GM19099 (cell line): ENCODE data around the gene OR6Q1.

Experiments used
- POLR2A ChIP-seq: IDR thresholded peaks from 3 replicates; pipeline ENCODE4 v1.6.1; 2011; ENCODE audit warnings: low read depth; ENCODE audit not compliant: insufficient read length; ENCODE audit errors: extremely low read depth

Gene OR6Q1

GRCh38 chr11:58030653-58031052 lies at the start of gene OR6Q1:
OR6Q1 (plus strand) TSS chr11:58030953; CDS start chr11:58030953, 0 bp downstream.
- no peak for TF ChIP-seq POLR2A

GRCh38 chr11:57981536-57981935 lies 49.2 kb upstream of the OR6Q1 start:
- no peak for TF ChIP-seq POLR2A

DNA sequence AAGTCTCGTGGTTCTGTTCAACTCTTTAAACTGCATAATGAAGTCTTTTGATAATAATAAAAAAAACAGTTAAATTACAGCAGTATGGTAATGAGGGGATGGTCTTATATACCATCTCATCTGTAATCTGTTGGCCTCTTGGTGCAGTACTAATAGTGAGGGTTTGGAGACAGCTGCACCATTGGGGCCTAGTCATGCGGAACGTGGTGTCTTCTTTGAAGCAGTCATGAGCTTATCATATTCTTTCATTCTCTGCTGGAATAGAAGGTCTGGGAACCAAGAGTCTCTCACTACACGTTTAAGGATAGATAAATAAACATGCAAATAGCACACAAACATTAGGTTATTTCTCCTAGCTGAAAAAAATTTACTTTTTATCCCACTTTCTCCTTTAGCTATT lies 48.0 kb upstream of the OR6Q1 start:
- TF ChIP-seq POLR2A, result no peak

DNA sequence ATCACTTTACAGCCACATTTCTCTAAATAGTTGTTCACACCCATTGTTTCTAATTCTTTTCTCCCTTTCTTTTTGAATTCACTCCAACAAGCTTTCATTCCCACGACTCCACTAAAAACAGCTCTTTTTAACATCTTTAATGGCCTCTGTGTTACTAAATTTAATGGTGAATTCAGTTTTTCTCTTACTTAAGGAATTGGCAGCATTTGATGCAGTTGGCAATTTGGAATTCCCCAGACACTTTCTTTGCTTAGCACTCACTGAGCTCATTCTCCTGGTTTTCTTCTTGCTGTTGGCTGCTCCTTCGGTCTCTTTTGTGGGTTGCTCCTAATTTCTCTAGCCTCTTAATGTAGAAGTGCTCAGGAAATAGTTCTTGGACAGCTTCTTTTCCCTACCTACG lies 47.6 kb upstream of the OR6Q1 start:
- TF ChIP-seq POLR2A, result no peak

GRCh38 chr11:58000699-58001098 lies 30.1 kb upstream of the OR6Q1 start:
- TF ChIP-seq POLR2A, result no peak

- no peak for TF ChIP-seq POLR2A
Observed at GRCh38 chr11:58003036-58003435, 27.7 kb upstream of the OR6Q1 start.

DNA sequence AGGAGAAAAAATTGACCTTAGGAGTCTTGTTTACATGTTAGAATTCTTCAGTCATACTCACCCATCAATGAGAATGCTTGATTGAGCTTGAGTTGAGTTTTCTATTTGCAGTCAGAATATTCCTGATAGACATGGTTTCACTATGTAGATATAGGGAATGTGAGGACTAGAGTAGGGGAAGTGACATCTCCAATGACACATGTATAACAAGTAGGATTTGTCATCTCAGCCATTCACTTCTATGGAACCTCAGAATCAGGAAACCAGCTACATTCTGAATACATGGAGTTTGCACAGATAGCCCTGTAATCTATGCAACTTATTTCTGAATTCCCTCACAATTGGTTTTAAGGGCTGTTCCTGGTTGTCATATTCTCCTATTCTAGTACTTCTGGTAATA lies 27.2 kb upstream of the OR6Q1 start:
- no peak for TF ChIP-seq POLR2A

- TF ChIP-seq POLR2A, result no peak
Observed at GRCh38 chr11:58004664-58005063, 26.1 kb upstream of the OR6Q1 start.

DNA sequence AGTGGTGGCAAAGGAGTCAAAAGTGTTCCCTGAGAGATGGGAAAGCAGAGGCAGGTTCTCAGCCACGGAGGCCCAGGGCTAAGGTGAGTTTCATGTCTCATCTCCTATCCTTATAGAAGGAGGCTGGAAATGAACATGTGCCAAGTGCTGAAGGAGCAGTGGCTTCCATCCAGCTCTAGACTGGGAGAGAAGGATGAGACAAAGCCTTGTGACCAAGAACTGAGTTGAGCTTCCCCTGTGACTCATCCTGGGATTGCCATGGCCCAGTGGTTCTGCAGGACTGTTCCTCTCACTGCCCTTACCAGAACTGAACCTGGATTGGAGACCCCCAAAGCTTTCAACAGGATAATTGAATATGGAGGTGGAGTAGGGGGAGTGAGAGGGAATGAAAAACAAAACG lies 23.8 kb upstream of the OR6Q1 start:
- TF ChIP-seq POLR2A, result no peak

- TF ChIP-seq POLR2A, result no peak
Observed at GRCh38 chr11:58011771-58012170, 19.0 kb upstream of the OR6Q1 start.

DNA sequence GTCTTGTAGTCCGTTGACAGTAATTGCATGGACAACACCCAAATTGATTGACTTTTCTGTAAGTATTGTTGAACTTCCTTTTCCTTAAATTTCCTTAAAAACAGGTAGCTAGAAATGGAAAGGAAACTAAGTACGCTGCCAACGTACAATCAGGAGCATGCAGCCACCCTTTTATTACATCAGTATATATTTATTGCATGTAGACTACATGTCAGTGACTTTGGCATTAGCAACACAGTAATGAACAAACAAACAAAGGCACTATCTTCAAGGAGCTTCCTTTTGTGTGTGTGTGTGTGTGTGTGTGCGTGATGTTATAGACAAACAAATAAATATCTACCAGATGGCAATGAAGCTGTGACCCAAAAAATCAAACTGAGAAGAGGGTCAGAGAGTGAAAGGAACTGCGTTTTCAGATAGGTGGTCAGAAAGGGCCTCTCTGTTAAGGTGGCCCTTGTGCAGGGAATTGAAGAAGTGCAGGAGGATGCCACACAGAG lies 7.3 kb upstream of the OR6Q1 start, which contains the start of gene OR9Q1:
Gene OR9Q1 (plus strand): TSS at position 447 of the 497 bp plus-strand sequence. CDS start 155,564 bp downstream, outside the sequence.
- no peak for TF ChIP-seq POLR2A

DNA sequence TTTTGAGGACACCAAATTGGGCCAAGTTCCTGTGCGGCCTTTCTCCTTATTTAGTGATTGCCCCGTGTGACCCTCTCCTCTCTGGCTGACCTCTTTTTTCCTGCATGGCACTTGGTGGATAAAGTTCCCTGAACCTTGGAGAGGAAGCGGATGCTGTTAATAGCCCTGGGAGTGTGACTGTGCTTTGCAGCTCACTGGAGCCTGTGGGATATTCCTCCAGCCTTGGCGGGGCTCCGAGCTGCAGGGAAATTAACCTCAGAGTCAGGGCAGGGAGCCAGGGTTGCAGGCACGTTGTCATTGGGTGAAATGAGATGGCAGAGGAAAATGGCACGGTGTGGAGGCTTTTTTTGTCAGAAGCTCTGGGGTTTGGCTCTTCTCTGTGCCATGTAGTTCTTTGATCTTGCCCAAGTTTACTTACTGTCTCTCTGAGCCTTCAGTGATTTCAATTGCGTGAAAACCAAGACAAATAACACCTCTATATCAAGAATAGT lies 6.1 kb upstream of the OR6Q1 start:
- TF ChIP-seq POLR2A, result no peak

- no peak for TF ChIP-seq POLR2A
Observed at GRCh38 chr11:58027341-58027740, 3.4 kb upstream of the OR6Q1 start.

DNA sequence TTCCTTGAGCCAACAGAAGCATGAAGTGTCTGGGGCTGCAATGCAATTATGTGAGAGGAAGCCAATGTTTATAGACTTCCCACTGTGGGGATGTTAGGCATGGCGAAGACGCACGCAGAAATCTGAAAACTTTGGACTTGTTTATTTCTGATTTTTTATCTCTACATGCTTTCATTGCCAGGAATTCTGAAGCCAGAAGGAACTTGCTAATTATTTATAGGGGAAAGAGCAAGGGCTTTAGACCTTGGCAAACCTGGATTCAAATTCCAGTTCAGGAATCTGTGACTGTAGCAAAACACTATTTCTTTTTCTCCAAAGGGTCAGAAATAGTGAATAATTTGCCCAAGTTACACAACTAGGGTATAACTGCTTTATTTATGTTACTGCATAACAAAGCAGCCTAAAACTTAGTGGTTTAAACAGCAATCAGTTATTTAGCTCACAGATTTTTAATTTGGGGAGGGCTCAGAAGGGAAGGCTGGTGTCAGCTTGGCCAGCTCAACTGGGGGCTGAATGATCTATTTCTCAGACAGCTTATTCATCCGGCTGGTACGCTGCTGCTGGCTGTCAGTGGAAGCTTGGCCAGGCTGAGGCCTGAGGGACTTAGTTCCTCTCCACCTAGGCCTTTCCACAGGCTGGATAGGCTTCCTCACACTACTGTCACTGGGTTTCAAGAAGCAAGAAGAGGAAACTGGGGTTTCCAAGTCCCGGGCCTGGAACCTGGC lies 1.9 kb upstream of the OR6Q1 start:
- no peak for TF ChIP-seq POLR2A

DNA sequence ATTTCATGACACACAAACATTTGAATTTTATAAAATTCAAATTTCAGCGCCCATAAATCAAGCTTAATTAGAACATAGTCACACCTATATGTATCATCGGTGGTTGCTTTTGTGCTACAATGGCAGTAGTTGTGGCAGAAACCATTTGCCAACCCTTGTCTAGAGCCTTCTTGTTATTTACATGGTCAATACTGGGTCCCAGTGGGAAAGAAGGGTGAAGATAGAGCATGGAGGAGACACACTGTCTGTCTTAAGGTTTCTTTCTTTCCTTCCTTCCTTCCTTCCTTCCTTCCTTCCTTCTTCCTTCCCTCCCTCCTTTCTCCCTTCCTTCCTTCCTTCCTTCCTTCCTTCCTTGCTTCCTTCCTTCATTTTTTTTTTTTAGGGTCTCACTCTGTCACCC lies 3.7 kb downstream of the OR6Q1 start:
- no peak for TF ChIP-seq POLR2A

DNA sequence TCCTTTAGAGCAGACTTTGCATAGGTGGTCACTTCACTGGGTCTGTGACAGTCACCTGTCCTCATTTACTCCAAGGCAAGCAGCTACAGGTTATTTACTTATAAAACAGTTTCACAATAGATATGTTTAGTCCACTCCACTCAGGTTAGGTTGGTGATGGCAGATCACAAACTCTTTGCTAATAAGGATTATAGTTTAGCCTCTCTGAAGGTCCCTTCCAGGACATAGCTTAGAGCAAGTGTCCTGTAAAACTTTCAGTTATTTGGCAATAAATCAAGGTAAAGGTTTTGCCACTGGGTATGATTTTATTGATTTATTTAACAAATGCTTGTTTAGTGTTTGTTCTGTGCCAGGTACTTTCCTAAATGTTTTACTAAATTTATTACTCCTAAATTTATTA lies 8.8 kb downstream of the OR6Q1 start:
- TF ChIP-seq POLR2A, result no peak
